SIG-M5 treated with dmso at 0.1 percent for 504 hours (cell line): Measurements from ENCODE around the gene VDAC2.

Experiments
- DNase-seq: peaks from one replicate; lab custom pipeline; 2025; ENCODE audit not compliant: unreplicated experiment; lab: John Stamatoyannopoulos, UW

VDAC2 gene

DNA sequence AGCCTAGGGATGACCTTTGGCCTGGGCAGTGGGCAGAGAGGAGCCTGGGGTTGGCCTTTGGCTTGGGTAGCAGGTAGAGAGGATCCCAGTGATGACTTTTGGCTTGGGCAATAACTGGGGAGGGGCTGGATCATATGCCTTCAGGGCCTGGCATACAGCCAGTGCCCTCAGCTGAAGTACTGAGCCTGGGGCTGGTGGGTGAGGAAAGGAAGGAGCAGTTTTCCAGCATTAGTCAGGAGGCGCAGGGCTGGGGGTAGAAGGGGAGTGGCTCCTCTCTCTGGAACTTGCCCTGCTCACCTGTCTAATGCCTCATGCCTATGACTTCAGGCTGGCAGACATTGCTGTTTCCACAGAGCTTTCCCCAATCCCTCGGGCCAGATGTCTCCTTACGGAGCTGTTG, 40.3 kb downstream of the VDAC2 start:
- DNase-seq, result no peak

DNA sequence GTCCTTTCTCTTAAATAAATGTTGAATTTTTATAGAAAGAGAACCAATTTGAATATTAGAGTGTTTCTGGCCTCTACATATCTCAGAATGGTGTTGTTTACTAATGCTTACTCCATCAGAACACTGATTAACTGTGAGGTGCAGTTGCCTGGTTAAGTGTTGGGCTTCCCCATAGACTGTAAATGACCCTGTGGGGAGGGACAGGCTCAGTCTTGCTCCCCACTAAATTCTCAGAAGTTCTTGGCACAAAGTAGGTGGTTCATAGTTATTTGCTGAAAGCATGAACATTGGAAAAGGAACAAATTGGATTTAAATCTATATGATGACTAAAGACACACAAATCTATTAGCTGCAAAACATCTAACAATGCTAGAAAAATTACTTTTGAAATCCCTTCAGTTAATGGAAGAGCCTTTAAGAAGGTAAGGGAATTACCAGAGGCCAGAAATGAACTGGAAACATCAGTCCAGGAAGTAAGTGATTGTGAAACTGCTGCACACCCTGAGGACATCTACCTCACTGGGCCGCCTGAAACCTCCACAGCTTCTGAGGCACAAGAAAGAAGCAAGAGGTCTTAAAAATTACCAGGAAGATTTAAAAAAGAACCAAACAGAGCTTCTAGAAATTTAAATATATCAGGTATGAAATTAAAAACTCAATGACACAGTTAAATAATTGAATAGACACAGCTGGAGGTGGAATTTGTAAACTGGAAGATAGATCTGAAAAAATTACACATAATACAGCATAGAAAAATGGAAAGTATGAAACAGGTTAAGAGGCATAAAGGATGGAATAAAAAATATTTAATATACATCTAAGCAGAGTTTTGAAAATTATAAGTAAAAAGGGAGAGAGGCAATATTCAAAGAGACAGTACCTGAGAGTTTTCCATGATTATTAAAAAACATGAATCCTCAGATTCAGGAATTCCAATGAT, 43.0 kb downstream of the VDAC2 start:
- peak; percentile 57 for DNase-seq

DNA sequence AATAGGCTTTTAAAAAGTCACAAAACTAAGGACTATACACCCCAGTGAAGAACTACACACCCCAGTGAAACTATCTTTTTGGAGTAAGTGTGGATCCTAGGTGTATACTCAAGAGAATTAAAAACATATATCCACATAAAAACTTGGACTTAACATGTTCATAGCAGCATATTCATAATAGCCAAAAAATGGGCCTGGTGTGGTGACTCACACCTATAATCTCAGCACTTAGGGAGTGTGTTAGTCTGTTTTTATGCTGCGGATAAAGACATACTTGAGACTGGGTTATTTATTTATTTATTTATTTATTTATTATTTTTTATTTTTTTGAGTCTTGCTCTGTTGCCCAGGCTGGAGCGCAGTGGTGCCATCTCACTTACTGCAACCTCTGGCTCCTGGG, 44.1 kb downstream of the VDAC2 start:
- DNase-seq, result no peak

DNA sequence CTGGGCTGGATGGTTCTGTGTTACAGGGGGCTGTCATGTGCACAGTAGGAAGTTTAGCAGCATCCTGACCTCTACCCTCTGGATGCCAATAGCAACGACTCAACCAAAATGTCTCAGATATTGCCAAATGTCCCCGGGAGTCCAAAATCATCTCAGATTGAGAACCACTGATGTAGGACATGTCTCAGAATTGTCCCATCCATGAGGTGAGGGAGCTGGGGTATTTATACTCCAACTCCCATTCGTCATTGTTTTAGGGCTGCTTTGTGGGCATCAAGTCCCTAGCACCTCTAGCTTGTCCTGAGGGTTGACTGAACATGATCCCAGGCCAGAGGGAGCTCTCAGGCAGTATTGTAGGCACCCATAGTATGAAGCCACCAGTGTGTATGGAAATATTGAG, 50.4 kb downstream of the VDAC2 start:
- no peak for DNase-seq

DNA sequence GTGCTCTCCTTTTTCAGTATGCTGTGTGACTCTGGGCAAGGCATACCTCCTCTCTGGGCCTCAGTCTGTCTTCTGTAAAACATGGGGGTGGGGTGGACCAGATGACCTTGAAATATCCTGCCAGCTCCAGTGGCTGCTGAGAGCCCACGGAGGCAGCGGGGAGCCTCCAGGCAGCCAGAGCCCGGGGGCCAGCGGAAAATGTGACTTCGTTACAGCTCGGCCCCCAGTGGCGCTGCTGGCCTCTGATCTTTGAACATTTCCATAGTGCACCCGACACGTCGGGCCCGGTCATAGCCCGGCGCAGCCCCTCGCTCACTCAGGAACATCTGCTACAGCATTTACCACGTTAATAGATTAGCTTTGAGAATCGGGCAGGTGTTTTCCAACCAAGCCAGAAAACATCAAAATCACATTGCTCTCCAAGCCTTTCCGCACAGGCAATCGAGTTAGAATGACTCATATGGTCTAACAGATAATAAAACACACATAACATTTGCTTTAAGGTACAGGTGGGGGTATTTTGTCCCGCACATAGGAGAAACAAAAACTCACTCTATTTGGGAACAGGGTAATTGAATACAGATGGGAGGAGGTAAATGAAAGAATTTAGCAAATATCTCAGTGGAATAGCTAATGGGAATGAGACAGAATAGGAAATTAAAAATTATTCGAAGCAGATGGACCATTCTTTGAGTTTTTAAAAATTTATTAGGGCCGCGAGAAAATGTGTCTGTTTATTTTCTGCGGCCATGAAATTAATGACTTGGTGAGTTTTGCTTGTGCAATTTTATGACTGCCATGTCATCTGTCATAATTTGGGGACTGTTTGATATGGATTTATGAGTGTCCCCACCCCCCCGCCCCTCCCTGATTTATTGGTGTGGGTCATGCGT, 51.5 kb downstream of the VDAC2 start:
- no peak for DNase-seq

DNA sequence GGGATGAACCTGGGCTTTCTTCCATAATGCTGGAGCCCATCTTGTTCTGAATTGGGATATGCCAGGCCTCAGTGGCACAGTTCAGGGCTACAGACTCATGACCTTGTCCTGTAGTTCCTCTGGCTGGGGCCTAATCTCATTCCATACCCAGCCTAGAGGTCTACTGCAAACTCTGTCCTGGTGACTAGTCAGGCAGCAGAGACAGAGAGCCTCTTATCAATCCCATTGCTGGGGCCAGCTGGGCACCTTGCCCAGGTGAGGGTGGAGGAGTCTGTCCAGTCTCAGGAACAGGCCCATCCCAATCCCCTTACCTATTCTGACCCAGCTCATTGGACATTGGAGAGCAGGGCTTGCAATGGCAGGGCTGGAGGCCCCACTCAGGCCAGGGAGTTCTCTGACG, 53.2 kb downstream of the VDAC2 start:
- DNase-seq, result no peak

DNA sequence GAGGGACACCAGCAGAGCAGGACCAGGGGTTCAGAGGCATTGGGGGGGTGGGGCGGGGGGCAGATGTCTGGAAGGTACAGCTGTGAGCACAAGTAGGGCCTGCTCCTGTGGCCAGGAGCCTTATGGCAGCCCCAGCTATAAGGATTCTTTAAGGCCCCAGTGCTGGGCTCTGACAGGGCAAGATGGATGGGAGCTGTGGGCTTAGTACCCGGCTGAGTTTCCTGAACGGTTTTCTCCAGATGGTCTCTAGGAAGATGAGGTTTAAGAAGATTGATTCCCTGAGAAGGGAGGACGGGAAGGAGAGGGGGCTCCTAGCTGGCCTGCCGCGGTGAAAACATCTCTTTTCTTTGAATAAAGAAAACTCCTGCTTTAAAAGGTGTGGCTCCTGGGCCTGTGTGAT, 55.3 kb downstream of the VDAC2 start:
- no peak for DNase-seq

DNA sequence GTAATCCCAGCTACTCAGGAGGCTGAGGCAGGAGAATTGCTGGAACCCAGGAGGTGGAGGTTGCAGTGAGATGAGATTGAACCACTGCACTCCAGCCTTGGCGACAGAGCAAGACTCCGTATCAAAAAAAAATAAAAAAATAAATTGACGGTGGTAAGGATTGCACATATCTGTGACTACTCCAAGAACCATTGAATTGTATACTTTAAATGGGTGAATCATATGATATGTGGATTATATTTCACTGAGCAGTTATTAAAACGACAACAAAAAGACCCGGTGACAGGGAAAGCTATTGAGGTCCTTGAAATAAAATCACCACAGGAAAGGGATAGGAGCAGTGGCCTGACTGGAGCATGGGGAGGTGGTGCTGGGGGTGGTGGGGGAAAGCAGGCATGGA, 56.3 kb downstream of the VDAC2 start:
- no peak for DNase-seq

DNA sequence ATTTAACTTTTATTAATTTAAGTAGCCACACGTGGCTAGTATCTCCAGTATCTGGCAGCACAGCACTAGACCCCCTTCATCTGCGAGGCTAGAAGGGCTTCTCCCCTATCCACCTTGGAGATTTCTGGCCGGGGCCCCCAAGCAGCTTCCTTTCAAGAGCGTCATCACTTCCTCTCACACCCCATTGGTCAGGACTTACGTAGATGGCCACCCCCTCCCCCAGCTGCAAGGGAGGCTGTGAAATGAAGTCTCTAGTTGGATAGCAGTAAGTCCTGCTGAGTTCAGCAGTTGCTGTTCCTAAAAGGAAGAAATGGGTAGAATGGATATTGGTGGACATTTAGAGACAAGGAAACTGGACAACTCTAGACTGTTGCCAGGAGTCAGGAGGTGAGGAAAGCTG, 59.0 kb downstream of the VDAC2 start:
- no peak for DNase-seq

DNA sequence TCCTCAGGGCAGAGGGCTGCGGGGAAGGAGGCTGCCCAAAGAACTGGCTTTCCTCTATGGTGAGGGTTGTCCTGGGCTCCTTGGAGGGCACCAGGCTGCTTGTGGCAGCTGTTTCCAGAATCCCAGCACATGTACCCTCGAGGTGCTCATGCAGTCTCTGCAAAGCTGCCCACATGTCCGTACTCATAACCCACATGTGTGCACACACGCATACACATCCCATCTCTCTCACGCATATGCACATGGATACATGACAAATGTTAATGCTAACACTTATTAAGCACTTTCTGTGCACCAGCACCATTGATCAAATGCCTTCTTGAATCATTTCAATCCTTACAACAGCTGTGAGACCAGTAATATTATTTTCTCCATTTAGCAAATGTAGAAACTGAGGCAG, 61.5 kb downstream of the VDAC2 start:
- no peak for DNase-seq

DNA sequence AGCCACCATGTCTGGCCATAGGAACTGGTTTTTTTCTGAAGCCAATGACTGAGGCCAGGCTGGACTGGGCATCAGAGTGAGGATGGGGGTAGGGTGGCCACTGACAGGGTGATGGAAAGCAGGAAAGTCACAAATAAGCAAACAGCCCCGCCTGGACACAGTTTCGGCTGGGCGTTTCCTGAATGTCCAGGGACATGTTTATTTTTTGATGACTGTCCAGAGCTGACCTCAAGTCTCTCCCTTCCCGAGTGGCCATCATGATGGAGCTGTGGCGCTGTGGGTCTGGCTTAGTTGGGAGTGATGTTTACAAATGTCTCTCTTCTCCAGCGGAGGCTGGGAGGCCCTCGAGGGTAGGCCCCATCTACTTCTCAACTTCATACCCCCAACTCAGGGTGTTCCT, 62.3 kb downstream of the VDAC2 start:
- no peak for DNase-seq

DNA sequence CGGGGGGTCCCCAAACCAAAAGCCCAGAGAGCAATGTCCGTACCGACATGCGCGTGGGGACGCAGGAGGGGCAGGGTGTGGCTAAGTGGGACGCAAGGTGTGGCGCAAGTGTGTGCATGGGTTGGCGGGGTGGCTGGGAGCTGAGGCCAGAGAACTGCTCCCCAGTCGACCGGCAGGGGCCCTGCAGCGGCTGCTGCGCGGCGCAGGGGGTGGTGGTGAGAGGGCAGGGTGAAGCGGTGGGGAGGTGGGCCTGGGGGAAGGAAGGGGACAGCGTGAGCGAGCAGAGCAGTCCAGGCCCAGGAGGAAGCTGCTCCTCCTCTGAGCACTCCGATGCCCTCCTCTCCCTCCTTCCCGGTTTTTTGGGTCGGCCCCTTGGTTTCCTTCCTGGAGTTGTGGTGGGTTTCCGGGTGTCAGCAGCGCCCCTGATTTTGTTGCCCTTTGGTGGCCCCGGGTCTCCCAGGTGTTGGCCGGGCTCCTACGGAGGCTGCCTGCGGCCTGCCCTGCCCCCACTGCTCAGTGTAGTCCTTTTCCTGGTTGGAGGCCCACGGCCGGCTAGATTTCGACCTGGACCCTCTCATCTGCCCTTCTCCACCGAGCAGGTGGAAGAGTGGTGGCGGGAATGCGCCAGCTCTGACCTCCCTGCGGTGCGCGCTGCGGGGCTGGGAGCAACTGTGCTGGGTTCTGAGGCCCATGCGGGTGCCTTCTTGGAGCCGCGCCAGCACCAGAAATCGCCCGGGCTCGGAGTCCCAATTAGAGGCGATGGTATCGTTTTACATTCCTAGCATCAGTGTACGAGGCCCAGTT, 65.7 kb downstream of the VDAC2 start:
- no peak for DNase-seq

DNA sequence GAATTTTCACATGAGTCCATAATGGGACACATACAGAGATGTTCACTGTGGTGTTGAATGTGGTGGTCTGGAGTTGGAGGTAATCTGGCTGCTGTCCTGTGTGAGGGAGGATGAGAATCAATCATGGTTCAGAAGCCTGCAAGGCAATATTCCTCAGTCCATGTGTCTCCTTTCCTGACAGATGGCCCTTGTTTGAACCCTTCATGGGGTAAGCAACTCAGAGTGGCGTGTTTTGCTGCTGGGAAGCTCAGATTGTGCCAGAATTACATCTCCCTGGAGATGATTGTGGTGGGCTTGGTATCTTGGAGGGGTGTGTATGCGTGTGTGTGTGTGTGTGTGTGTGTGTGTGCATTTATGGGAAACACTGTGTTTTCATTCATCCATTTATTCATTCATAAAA, 69.6 kb downstream of the VDAC2 start:
- DNase-seq, result no peak
